Endothelial cell of umbilical vein (primary cell): ENCODE results near the gene PROX1.

Source experiments
- CTCF ChIP-seq, 2 donors: IDR thresholded peaks; 1 replicate in 1 of 2; 2 replicates in 1 of 2; pipeline ENCODE4 v1.5.1; 2011; ENCODE audit warnings: low read length in 2 of 2, mild to moderate bottlenecking in 2 of 2, moderate library complexity in 2 of 2, control low read depth in 1 of 2, inconsistent platforms in 1 of 2, low read depth in 1 of 2; ENCODE audit not compliant: insufficient read depth in 1 of 2; ENCODE audit errors: extremely low read depth in 1 of 2
- GATA2 ChIP-seq: IDR thresholded peaks from 2 replicates; pipeline ENCODE4 v1.7.0; 2011; ENCODE audit warnings: low read depth, mild to moderate bottlenecking, moderate library complexity, mixed read lengths, low read length; ENCODE audit not compliant: insufficient read length, insufficient read depth

DNA sequence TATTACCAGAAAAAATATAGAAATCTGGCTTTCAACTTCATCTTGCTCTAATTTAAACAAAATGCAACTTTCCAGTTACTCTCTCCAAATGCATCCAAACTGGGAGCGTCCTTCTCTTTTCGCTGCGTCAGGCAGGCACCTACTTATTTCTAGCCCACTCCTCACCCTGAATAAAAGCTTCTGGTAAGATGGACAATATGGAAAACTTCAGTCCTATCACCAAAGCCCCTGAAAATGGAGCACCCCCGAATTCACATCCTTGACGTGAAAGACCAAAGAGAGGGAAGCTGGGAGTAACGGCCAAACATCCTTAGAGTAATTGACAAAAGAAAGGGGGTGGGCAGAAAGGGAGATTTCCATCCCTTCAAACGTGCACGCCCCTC lies 5.5 kb upstream of the PROX1 start:
- TF ChIP-seq CTCF (IDR thresholded peaks at IDR 0.05; ENCODE audit: extremely low read depth in 1 of 2, insufficient read depth in 1 of 2, low read depth in 1 of 2, low read length in 2 of 2) (no peak), GATA2 (no peak)
